ENCODE results near the gene NEK7.

DNA sequence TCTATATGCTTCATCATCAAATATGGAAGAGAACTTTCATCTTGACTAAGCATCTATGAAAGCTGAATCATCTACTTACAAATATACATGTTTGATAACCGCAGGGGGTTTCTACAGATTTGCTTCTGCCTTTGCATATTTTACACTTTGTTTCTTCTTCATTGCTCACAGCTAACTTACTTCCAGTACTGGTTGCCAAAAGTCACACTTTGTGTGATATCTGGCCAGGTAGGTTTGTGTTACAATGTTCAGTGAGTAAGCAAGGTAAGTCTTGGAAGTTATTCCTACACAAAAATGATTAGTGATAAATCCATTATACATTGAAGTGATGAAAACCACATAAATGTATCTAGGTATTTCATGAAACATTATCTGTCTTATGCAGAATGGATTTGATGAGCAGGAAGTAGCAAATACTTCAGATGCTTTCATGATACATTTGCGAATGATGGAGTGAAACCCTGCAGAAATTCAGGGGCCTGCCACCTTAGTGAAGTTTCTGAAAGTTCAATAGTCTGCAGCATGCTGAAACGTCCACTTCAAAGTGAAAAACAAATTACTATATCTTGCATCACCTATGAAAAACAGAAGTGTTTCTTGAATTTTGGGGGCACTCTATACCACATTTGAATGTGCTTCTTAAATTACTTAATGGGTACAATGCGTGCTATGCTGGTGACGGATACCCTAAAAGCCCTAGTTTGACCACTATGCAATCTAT lies 196.3 kb downstream of the NEK7 start:
- TF ChIP-seq POLR2A (IDR thresholded peaks at IDR 0.05; ENCODE audit: low read length) = no peak
- TF ChIP-seq GATA1 (IDR thresholded peaks at IDR 0.05; ENCODE audit: low read depth, low read length) = no peak
